Gastrocnemius medialis (tissue), 4 donors: ENCODE results near the gene RAD9A.

Experiments used
- POLR2A ChIP-seq, 2 donors: fragments of 450-650 bp; IDR thresholded peaks; one replicate each; pipeline ENCODE4 v1.6.1; 2017; ENCODE audit warnings: antibody characterized with exemption in 2 of 2, mild to moderate bottlenecking in 2 of 2, moderate library complexity in 2 of 2
- TF ChIP-seq, protein P1 (sequence below), 5 experiments: fragments of 450-650 bp in 3 of 5; fragments of 200-600 bp in 2 of 5; sonication (generic) in 2 of 5; IDR thresholded peaks in 4 of 5; conservative IDR thresholded peaks in 1 of 5; 1 replicate in 4 of 5; 2 replicates in 1 of 5; pipeline ENCODE4 v1.5.1; 2016 to 2019; ENCODE audit warnings: antibody characterized with exemption in 5 of 5, mild to moderate bottlenecking in 3 of 5, moderate library complexity in 3 of 5

DNA sequence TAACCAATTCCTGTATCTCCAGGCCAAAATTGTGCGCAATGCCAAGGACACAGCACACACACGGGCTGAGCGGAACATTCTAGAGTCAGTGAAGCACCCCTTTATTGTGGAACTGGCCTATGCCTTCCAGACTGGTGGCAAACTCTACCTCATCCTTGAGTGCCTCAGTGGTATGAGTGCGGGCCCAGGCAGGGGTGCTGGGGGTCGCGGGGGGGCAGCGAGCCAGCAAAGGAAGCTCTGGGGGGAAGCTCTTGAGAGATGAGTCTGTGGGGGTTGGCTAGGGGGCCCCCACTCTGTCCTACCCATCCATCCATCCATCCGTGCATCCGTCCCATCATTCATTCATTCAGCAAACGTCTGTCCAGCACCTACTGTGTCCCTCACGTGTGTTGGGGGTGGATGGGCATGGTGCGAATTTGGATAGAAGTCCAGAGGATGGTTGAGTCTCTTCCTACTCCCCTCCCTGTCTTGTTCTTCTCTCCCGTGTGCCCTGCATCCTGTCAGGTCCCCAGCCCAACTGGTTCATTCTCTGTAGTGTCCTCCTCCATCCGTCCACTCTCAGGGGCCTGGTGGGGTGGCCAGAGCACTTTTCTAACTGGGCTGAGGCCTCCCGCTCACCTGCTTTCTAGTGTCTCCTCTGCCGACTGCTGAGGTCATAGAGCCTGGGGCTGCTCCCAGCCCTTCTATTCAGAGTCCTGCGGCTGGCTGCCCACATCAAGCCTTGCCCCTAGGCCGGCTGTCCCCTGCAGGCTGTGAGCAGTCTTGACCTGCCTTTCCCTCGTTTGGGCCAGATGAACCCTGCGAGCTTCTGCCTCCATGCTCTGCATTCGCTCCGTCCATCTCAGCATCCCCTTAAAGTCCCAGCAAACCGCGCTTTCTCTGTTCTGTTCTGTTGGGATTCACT, 39.8 kb downstream of the RAD9A start:
- TF ChIP-seq, protein P1, sequence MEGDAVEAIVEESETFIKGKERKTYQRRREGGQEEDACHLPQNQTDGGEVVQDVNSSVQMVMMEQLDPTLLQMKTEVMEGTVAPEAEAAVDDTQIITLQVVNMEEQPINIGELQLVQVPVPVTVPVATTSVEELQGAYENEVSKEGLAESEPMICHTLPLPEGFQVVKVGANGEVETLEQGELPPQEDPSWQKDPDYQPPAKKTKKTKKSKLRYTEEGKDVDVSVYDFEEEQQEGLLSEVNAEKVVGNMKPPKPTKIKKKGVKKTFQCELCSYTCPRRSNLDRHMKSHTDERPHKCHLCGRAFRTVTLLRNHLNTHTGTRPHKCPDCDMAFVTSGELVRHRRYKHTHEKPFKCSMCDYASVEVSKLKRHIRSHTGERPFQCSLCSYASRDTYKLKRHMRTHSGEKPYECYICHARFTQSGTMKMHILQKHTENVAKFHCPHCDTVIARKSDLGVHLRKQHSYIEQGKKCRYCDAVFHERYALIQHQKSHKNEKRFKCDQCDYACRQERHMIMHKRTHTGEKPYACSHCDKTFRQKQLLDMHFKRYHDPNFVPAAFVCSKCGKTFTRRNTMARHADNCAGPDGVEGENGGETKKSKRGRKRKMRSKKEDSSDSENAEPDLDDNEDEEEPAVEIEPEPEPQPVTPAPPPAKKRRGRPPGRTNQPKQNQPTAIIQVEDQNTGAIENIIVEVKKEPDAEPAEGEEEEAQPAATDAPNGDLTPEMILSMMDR (IDR thresholded peaks at IDR 0.05 in 4 of 5, conservative IDR thresholded peaks at IDR 0.05 in 1 of 5) = no peak
- no peak for TF ChIP-seq POLR2A (IDR thresholded peaks at IDR 0.05)
